GM18873 (cell line): Measurements from ENCODE around the gene PHTF2.
"Not testable (repeated sequence)": the region's sequence is repeated elsewhere in the genome, so short reads cannot be mapped to it uniquely, and the experiment has no call there.

Source experiments
- ATAC-seq: cut with Tn5 transposase; IDR thresholded peaks from one replicate; pipeline ENCODE4 v1.9.1; 2021; ENCODE audit warnings: mild to moderate bottlenecking, moderate library complexity, moderate number of reproducible peaks; ENCODE audit not compliant: unreplicated experiment, low FRiP score

The PHTF2 gene

GRCh38 chr7:77867537-77867865 is 68.9 kb downstream of the PHTF2 start:
- ATAC-seq = no peak

- ATAC-seq = not testable (repeated sequence)
Observed at GRCh38 chr7:77872256-77872655, 73.7 kb downstream of the PHTF2 start.

GRCh38 chr7:77873416-77874327 is 75.1 kb downstream of the PHTF2 start:
- not testable (repeated sequence) for ATAC-seq

- no peak for ATAC-seq
Observed at GRCh38 chr7:77877791-77878190, 79.2 kb downstream of the PHTF2 start.

GRCh38 chr7:77878500-77878899 is 79.9 kb downstream of the PHTF2 start:
- ATAC-seq = no peak

- no peak for ATAC-seq
Observed at GRCh38 chr7:77879272-77879671, 80.7 kb downstream of the PHTF2 start.

GRCh38 chr7:77881871-77882270 is 83.3 kb downstream of the PHTF2 start:
- ATAC-seq = no peak

GRCh38 chr7:77885155-77885554 is 86.6 kb downstream of the PHTF2 start:
- no peak for ATAC-seq

- no peak for ATAC-seq
Observed at GRCh38 chr7:77887567-77887966, 89.0 kb downstream of the PHTF2 start.

- no peak for ATAC-seq
Observed at GRCh38 chr7:77888998-77889397, 90.4 kb downstream of the PHTF2 start.

- no peak for ATAC-seq
Observed at GRCh38 chr7:77893813-77894212, 95.2 kb downstream of the PHTF2 start.

GRCh38 chr7:77894574-77895091 is 96.1 kb downstream of the PHTF2 start:
- ATAC-seq = no peak

GRCh38 chr7:77895905-77896304 is 97.3 kb downstream of the PHTF2 start:
- no peak for ATAC-seq

- ATAC-seq = no peak
Observed at GRCh38 chr7:77897004-77897547, 98.5 kb downstream of the PHTF2 start.

GRCh38 chr7:77899516-77899915 is 100.9 kb downstream of the PHTF2 start:
- no peak for ATAC-seq

- no peak for ATAC-seq
Observed at GRCh38 chr7:77903597-77903996, 105.0 kb downstream of the PHTF2 start.

- no peak for ATAC-seq
Observed at GRCh38 chr7:77904252-77904651, 105.7 kb downstream of the PHTF2 start.

GRCh38 chr7:77907281-77907680 is 108.7 kb downstream of the PHTF2 start:
- ATAC-seq = no peak

GRCh38 chr7:77908664-77909063 is 110.1 kb downstream of the PHTF2 start:
- no peak for ATAC-seq

- ATAC-seq = no peak
Observed at GRCh38 chr7:77910124-77910523, 111.6 kb downstream of the PHTF2 start.

GRCh38 chr7:77912293-77912692 is 113.7 kb downstream of the PHTF2 start:
- ATAC-seq = no peak
